Aorta (tissue), 5 donors: ENCODE results near the gene TRIM38. TPM values are rescaled to one million over a fixed set of nuclear protein-coding genes. Genes with fewer than 3 reads are reported as not detected.
A peak's percentile ranks its signal among the peaks of the same experiment; 100 is the strongest.

Experiments
- ATAC-seq: fragments of 200-7000 bp; cut with Tn5 transposase; one replicate; pipeline ENCODE4 v1.9.1; 2022; ENCODE audit warnings: moderate library complexity; ENCODE audit not compliant: low FRiP score
- DNase-seq, 2 donors: peaks; one replicate each; pipeline ENCODE4 v3.0.0-alpha.2; 2020
- H3K27ac ChIP-seq, 2 donors: one replicate each; pipeline ENCODE4 v1.5.1; 2013; ENCODE audit warnings: low read length in 2 of 2, mild to moderate bottlenecking in 2 of 2, moderate library complexity in 2 of 2, control low read depth in 1 of 2, inconsistent platforms in 1 of 2, low read depth in 1 of 2
- H3K27me3 ChIP-seq, 2 donors: one replicate each; pipeline ENCODE4 v1.6.1; 2013; ENCODE audit warnings: control low read depth in 1 of 2, low read length in 1 of 2, mild to moderate bottlenecking in 1 of 2, moderate library complexity in 1 of 2; ENCODE audit not compliant: insufficient read depth in 2 of 2, control insufficient read depth in 1 of 2
- H3K36me3 ChIP-seq, 2 donors: one replicate each; pipeline ENCODE4 v1.6.1; 2013; ENCODE audit warnings: control low read depth in 1 of 2, low read length in 1 of 2, mild to moderate bottlenecking in 1 of 2; ENCODE audit not compliant: insufficient read depth in 2 of 2, control insufficient read depth in 1 of 2
- H3K4me1 ChIP-seq, 2 donors: one replicate each; pipeline ENCODE4 v1.6.1; 2013; ENCODE audit warnings: low read length in 2 of 2, control low read depth in 1 of 2, mild to moderate bottlenecking in 1 of 2, moderate library complexity in 1 of 2; ENCODE audit not compliant: insufficient read depth in 2 of 2, control insufficient read depth in 1 of 2
- H3K4me3 ChIP-seq, 2 donors: one replicate each; pipeline ENCODE4 v1.5.1; 2013; ENCODE audit warnings: low read length in 2 of 2, control low read depth in 1 of 2, mild to moderate bottlenecking in 1 of 2
- H3K9me3 ChIP-seq: one replicate; pipeline ENCODE4 v1.6.1; 2013; ENCODE audit warnings: mild to moderate bottlenecking, low read length; ENCODE audit not compliant: control insufficient read depth
- WGBS, 2 donors: extraction: QIAGEN DNeasy Blood & Tissue Kit; methylation state at CpG; one replicate each; pipeline ENCODE4 v1.1.7; 2013; 5-methylcytosine and 5-hydroxymethylcytosine counted together
- intact Hi-C, 2 donors: fragments of 100-400 bp; cut with DNase I; formaldehyde crosslinking; loops; one replicate each; pipeline versions ENCODE4 v1.14.2 to v1.15.0; 2022
- polyA plus RNA-seq, 2 donors: library from polyadenylated mRNA; stranded (reverse); fragments of 200-250 nt; gene quantifications; one replicate each; pipeline ENCODE4 v1.2.3, GENCODE V29; 2013
- total RNA-seq, 2 donors: library from RNA; stranded (reverse); fragmentation: NEBNext Ultra II Directional; extraction: Animal tissue kit (Norgen Biotek cat#: 25700); gene quantifications; one replicate each; pipeline ENCODE4 v1.2.1, GENCODE V29; 2021
- donor health status: healthy with polysubstance abuse.
- donor health status: Bipolar disorder and iron deficiency.
- donor health status: DM: no; HTN: no; CAD: no.
- donor health status: DM: no; HTN: no; CAD: no.
- donor health status: DM: yes; HTN: yes; CAD: no.

TRIM38 gene
- total and polyA plus RNA-seq, 4 donors = 6.4 to 24.8 (median 18.1) TPM

DNA sequence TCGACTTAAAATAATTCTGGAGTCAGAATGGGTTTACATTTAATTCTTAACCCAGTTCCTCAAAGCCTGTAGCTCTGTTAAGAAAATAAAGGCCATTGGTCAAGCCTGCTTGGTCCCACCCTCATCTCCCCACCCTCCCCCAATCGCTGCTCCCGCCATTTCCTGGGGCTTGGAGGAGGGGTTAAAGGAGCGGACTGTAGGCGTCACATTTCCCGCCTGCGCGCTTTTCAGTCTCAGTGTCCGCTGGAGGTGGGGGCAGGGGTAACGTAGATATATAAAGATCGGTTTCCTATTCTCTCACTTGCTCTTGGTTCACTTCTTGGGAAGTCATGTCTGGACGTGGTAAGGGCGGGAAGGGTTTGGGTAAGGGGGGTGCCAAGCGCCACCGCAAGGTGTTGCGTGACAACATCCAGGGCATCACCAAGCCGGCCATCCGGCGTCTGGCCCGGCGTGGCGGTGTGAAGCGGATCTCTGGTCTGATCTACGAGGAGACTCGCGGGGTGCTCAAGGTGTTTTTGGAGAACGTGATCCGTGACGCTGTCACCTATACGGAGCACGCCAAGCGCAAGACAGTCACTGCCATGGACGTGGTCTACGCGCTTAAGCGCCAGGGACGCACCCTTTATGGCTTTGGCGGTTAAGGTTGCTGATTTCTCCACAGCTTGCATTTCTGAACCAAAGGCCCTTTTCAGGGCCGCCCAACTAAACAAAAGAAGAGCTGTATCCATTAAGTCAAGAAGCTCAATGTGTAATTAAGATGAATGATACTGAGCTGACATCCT lies 58.9 kb downstream of the TRIM38 start:
- peak; percentile 95 to 97 for DNase-seq
- WGBS, 2 donors = 0 to 1% methylated on average over 39 of the region's 39 CpGs
- H3K27me3 ChIP-seq = peaks cover 0 to 2% of the 10 kb centered on the region in 2 donors
- peak overlapping the region; percentile 53 to 83 for H3K4me3 ChIP-seq
- ATAC-seq = peak; percentile 92
- intact Hi-C loops = no loop called here
- H3K9me3 ChIP-seq = no peaks in the 10 kb centered on the region
- H3K36me3 ChIP-seq = no peaks in the 10 kb centered on the region
- H3K27ac ChIP-seq = peak overlapping the region; percentile 85 to 97
- no peaks in the 10 kb centered on the region for H3K4me1 ChIP-seq

DNA sequence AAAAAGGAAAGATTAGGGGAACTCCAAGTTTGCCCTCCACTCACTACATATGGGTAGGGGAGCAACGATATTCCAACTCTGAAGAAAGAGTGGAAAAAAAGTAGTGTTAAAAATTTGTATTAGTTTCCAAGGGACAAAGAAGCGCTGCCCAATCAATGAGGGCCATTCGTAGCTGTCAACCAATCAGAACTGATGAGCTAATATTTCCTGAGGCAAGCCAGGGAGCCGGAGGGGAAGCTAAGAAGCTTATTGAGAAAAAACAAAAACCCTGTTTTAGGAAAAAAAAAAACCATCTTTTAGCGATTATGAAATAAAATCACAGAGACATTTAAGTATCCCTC lies 59.5 kb downstream of the TRIM38 start:
- peaks cover 0 to 5% of the 10 kb centered on the region in 2 donors for H3K27me3 ChIP-seq
- peak overlapping the region; percentile 51 to 97 for H3K27ac ChIP-seq
- H3K9me3 ChIP-seq = no peaks in the 10 kb centered on the region
- no peaks in the 10 kb centered on the region for H3K36me3 ChIP-seq
- no peaks in the 10 kb centered on the region for H3K4me1 ChIP-seq
- 0 to 1% methylated on average over 5 of the region's 5 CpGs for WGBS, 2 donors
- H3K4me3 ChIP-seq = peak overlapping the region; percentile 17 to 54
- intact Hi-C loops = no loop called here
- ATAC-seq (peak; percentile 40), DNase-seq (peak in 1 of 2 donors; percentile 73)

DNA sequence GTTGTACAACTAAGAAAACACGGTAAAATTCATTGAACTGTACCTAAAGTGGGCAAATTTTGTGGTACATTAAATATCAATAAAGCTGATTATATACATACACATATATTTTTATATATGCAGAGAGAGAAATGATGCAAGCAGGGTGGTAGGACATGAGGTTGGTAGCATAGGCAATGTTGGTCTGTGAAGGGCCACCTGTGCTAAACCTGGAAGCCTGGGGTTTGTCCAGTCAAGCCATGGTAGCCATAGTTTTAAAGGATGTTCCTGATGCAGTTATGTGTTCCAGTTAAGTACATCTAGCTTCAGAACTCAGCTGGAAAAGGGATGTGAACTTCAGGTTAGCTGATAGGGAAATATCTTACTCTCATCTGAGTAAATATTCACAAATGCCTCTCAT lies 60.1 kb downstream of the TRIM38 start:
- intact Hi-C loops = no loop called here
- Histone ChIP-seq H3K9me3 (no peaks in the 10 kb centered on the region), H3K4me3 (no peak overlapping the region), H3K27ac (no peak overlapping the region), H3K4me1 (no peaks in the 10 kb centered on the region), H3K36me3 (no peaks in the 10 kb centered on the region), H3K27me3 (peaks cover 0 to 6% of the 10 kb centered on the region in 2 donors)
- 30 to 40% methylated on average over 1 of the region's 1 CpG for WGBS, 2 donors
- ATAC-seq (no peak), DNase-seq (no peak)

DNA sequence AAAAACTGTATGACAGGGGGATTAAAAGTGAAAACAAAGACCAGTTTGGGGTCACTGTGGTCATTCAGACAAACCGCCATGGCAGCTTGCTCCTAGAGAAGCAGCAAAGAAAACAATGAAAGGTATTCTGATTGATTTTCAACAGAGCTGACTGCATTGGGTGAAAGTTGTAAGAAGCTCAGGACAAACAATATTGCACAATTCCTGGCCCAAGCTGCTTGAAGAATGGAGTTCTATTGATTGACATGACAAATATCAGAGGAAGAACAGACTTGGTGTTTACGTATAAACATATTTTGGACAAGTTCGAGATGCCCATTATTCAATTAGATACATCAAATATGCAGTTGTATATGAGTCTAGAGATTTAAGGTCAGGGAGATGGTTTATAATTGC lies 62.0 kb downstream of the TRIM38 start:
- no peaks in the 10 kb centered on the region for H3K36me3 ChIP-seq
- no peak for ATAC-seq
- no peak overlapping the region for H3K4me3 ChIP-seq
- H3K9me3 ChIP-seq = no peaks in the 10 kb centered on the region
- DNase-seq = no peak
- H3K4me1 ChIP-seq = no peaks in the 10 kb centered on the region
- WGBS, 2 donors = 96 to 97% methylated on average over 3 of the region's 3 CpGs
- peak overlapping the region in 1 of 2 donors; percentile 36 for H3K27ac ChIP-seq
- peaks cover 0 to 6% of the 10 kb centered on the region in 2 donors for H3K27me3 ChIP-seq
- intact Hi-C loops = no loop called here

DNA sequence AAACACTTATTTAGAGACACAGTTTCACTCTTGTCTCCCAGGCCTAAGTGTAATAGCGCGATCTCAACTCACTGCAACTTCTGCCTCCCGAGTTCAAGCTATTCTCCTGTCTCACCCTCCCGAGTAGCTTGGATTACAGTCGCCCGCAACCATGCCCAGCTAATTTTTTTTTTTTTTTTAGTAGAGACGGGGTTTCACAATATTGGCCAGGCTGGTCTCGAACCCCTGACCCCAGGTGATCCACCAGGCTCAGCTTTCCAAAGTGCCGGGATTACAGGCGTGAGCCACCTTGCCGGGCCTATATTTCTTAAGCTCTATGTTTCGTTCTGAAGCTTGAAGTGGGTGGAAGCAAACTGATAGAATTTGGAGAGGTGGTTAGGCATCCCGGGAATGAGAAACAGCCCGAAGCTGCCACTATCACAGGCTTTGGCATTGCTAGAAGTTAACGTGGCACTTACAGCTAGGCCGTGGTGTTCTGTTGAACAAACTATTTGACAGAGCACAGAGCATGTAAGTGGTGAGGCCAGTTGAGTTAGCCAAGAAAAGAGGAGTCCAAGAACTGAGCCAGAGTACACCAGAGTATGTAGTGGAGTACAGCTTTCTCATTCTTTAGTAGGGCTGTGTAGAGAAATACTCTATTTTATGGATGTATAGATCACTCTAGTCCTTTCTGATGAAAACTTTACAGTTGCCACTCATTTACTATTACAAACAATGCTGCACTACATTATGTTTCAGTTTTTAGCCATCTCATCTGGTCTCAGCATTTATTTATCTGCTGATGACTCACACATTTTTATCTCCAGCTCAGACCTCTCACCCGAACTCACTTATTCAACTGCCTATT lies 62.7 kb downstream of the TRIM38 start:
- 62 to 63% methylated on average over 17 of the region's 17 CpGs for WGBS, 2 donors
- peaks cover 0 to 5% of the 10 kb centered on the region in 2 donors for H3K27me3 ChIP-seq
- peak overlapping the region; percentile 36 to 98 for H3K27ac ChIP-seq
- no peaks in the 10 kb centered on the region for H3K36me3 ChIP-seq
- no peak for DNase-seq
- H3K4me3 ChIP-seq = no peak overlapping the region
- intact Hi-C loops = no loop called here
- H3K9me3 ChIP-seq = no peaks in the 10 kb centered on the region
- no peaks in the 10 kb centered on the region for H3K4me1 ChIP-seq
- peak; percentile 31 for ATAC-seq

DNA sequence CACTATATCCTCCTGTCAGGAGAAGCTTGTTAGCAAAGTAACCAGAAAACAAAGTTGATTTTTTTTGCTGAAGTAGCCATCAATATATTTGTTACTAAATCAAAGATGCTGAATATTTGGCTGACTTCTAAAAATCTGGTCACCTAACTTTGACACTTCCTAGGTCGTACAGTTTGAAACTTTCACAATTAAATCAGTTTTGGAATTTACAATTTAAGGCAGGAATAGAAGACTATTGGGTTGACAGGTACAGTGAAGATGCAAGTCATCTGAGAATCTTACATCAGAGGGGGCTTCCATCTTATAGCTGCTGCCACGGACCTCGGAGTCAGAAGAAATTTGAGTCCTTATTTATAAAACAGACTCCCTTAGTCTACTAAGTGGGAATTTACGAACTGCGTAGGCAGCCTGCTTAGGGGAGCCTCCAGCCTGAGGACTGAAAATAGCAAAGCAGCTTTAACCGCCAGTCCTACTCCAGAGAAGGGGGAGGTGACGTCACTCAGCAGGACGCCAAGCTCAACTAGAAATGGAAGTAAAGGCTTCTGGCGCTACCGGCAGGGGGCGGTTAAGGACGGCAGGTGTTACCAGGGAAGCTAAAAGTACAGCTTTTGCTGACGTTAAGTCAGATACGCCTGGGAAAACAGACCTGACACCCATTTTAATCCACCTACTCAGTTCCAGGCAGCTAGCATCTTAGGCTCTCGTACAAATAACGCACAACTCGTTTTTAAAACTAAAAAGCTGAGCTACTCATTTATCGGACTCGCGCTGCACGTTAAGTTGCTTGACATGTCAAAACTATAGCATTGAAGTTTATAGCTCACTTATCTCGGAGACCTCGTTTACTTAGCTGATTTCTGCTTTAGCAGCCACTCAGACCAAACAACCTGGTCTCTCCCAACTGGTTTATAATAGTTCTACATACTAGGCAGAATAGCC lies 63.6 kb downstream of the TRIM38 start:
- whole genome bisulfite sequencing, 2 donors = 0% methylated on average over 23 of the region's 23 CpGs

DNA sequence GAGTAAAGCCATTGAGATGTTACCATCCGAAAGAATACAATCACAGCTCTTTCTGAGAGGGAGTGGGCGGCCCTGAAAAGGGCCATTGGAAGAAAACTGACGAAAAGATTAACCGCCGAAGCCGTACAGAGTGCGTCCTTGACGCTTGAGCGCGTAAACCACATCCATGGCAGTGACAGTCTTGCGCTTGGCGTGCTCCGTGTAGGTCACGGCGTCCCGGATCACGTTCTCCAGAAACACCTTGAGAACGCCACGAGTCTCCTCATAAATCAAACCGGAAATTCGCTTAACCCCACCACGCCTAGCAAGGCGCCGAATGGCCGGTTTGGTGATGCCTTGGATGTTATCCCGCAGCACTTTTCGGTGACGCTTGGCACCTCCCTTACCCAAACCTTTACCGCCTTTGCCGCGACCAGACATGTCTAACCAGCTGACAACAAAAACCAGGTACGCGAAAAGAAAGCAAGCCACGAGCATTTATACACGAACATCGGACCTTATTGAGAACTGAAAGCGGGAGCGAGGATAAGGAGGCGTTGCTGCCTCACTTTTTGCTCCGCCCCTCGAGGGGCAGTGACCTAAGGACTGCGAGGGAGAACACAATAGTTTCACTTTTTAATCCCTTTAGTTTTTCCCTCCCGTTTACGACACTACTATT lies 64.4 kb downstream of the TRIM38 start:
- Histone ChIP-seq H3K27ac (peak overlapping the region; percentile 37 to 98), H3K9me3 (no peaks in the 10 kb centered on the region), H3K4me1 (no peaks in the 10 kb centered on the region), H3K4me3 (peak overlapping the region; percentile 29 to 98), H3K27me3 (peaks cover 0 to 4% of the 10 kb centered on the region in 2 donors), H3K36me3 (no peaks in the 10 kb centered on the region)
- DNase-seq (peak; percentile 93 to 94), ATAC-seq (peak; percentile 90)
- intact Hi-C loops = no loop called here
- WGBS, 2 donors = 0% methylated on average over 44 of the region's 44 CpGs

More for the DNA sequence above, 63.6 kb downstream of the TRIM38 start:
- H3K36me3 ChIP-seq = no peaks in the 10 kb centered on the region
- DNase-seq (peak; percentile 97 to 98), ATAC-seq (peak; percentile 90)
- intact Hi-C loops = no loop called here
- H3K27me3 ChIP-seq = peaks cover 0 to 4% of the 10 kb centered on the region in 2 donors
- no peaks in the 10 kb centered on the region for H3K4me1 ChIP-seq
- peak overlapping the region; percentile 29 to 98 for H3K4me3 ChIP-seq
- H3K27ac ChIP-seq = peak overlapping the region; percentile 37 to 98
- H3K9me3 ChIP-seq = no peaks in the 10 kb centered on the region
